NCI-H2171 (cell line): Measurements from ENCODE around the gene AHR.
A peak's percentile ranks its signal among the peaks of the same experiment; 100 is the strongest.

Experiments
- DNase-seq: peaks from one replicate; lab custom pipeline; 2025; lab: John Stamatoyannopoulos, UW

The AHR gene

DNA sequence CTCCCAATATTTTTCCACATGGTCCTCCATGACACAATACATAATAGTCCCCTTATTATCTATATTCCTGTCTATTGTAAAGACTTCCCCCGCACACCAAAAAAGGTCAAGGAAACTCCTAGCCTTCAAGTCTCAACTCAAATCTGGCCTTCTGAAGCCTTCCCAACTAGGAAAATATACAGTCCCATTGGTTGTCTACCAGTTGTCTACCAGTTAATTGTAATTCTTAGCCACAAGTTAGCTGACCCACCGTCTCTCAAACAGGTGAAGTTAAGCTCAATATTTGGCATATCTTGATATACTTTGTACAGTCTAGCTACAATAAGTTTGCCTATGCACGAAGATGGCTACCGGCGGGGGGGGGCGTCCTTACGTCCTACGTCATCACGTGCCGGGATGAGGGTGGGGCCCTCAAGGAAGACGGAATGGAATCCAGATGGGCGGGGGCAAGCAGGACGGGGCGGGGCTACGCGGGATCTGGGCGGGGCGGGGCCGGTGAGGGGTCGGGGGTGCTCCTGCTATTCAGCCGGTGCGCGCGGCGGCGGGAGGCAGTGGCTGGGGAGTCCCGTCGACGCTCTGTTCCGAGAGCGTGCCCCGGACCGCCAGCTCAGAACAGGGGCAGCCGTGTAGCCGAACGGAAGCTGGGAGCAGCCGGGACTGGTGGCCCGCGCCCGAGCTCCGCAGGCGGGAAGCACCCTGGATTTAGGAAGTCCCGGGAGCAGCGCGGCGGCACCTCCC lies at the start of gene AHR:
TSS of gene AHR (plus strand) at position 551 of the 738 bp plus-strand sequence. CDS start 613 bp downstream, outside the sequence.
- peak; percentile 93 for DNase-seq

- no peak for DNase-seq
Observed at GRCh38 chr7:17253885-17254284, 44.6 kb upstream of the AHR start.

GRCh38 chr7:17255926-17256325 lies 42.5 kb upstream of the AHR start:
- DNase-seq, result no peak

DNA sequence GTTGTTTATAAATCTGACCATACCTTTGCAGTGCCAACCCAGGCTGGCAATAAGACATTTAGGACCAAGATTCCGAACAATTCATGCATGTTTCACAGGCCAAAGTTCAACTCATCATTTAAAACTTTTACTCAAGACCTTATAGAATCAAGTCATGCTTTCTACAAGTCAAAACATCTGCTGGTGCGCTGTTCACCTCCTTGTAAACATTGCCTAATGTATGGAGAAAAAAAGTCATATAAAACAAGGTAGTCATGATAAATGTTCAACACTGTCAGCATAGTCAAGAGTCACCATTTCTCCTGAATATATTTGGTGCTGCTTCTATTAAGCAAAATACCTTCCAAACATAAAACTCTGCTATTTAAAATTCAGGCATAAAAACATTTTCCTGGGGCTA lies 42.1 kb upstream of the AHR start:
- DNase-seq, result no peak

- no peak for DNase-seq
Observed at GRCh38 chr7:17266565-17266964, 31.9 kb upstream of the AHR start.

DNA sequence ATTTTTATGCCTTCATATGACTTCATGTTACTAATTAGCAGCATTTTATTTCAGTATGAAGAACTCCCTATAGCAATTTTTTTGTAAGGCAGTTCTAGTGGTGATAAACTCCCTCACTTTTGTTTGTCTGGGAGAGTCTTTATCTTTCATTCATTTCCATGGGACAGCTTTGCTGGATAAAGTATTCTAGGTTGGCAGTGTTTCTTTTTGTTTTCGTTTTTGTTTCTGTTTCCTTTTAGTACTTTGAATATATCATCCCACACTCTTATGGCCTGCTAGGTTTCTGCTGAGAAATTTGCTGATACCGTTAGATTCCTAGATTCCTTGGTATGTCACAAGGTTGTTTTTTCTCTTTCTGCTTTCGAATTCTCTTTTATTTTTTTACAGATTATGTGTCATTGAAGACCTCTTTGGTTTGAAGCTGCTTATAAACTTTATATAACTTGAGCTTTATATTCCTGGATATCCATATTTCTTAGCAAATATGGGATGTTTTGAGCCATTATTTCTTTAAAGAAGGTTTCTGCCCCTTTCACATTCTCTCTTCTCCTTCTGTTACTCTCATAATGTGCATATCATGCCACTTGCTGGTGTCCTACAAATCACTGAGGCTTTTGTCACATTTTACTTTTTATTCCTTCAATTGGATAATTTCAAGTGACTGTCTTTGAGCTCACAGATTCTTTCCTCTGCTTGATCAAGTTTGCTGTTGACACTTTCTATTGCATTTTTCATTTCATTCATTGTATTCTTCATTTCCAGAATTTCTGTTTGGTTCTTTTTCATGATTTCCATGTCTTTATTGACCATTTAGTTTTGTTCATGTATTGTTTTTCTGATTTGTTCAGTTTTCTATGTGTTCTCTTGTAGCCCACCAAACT lies 28.9 kb upstream of the AHR start:
- DNase-seq, result no peak

DNA sequence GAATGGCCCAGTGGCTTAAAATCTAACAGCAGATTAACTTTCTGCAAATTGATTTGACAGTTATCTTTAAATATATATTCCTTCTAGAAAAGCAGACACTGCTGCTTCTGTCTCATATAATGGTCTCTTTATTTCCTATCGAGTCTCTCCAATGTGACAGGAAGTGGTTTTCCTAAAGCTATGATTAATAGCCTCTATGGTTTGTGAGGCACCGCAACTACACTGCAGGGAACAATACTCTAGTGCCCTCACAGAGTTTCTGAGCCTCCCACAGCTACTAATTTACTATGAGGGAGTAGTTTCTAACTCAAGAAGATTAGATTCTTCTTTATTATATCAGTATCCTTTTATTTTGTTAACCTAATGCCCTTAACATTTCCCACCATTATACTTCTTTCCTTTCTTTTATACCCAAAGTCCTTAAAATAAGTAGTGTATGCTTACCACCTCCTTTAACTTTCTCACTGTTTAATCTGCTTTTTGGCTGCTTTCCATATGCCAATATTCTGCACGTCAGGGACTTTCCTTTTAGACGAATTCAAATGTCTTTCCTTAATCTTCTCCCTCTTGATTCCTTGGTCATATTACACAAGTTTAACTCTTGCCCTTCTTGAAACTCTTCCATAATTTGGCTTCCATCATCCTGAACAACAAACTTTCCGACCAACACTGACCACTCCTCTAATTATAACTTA lies 23.8 kb upstream of the AHR start:
- DNase-seq, result no peak

- DNase-seq, result no peak
Observed at GRCh38 chr7:17275749-17276671, 22.4 kb upstream of the AHR start.

- DNase-seq, result no peak
Observed at GRCh38 chr7:17279061-17279460, 19.4 kb upstream of the AHR start.

DNA sequence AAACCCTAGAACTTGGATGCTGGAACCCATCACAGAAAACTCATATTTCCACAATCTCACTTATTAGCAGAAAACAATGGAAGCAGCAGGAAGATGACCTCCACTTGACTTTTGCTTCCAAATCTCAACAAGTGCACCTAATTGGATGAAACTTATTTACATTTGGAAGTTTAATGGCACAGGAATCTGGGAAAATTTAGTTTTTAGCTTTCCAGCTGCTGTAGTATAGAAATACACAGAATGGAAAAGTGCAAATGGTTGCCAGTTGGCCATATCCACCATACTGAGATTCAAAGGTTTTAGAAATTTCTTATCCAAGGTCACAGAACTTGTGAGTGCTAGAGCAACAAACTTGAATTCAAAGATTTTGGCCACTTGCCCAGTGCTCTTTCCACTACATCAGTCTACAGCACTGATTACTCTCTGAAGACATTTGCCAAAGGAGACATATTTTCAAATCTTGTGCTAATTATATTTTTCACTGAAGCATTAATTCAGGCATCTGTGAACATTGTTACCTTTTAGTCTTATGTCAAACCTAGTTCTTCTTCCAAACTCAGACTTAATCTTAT lies 9.3 kb upstream of the AHR start:
- no peak for DNase-seq

GRCh38 chr7:17292843-17293242 lies 5.6 kb upstream of the AHR start:
- no peak for DNase-seq

DNA sequence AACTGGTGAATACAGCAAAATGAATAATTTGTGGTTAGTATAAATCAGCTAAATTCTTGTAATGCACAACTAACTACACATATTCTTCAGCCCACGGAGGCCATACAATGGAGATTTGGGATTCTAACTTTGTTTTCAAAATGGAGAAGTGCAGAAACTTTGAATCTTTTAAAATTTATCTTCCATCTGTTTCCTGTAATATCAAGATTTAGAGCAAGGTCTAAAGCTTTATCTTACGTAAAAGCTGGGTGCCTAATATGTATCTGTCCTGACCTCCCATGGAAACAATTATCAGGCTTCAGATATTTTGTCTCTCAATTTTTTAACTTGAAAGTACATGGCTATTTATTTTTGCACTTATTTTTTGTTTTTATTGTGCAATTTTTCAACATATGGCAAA lies 5.0 kb upstream of the AHR start:
- DNase-seq, result no peak

DNA sequence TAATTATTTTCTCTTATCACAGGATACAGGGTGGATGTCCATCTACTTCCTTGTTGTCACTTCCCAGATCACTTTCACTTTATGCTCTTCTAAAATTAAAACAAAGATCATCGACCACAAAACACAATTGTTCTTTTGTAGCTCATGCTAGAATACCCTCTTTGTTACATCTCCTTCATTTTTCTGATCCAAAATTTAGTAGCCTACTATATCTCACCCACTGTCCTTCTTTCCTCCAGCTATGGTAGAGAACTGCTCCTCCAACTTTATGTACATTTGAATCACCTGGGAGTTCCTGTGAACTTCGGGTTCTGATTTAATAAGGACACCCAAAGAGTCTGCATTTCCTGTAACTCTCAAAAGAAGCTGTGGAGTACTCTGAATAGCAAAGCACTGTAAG lies 1.2 kb upstream of the AHR start:
- no peak for DNase-seq

GRCh38 chr7:17298840-17299482 lies 509 bp downstream of the AHR start:
- peak; percentile 37 for DNase-seq

DNA sequence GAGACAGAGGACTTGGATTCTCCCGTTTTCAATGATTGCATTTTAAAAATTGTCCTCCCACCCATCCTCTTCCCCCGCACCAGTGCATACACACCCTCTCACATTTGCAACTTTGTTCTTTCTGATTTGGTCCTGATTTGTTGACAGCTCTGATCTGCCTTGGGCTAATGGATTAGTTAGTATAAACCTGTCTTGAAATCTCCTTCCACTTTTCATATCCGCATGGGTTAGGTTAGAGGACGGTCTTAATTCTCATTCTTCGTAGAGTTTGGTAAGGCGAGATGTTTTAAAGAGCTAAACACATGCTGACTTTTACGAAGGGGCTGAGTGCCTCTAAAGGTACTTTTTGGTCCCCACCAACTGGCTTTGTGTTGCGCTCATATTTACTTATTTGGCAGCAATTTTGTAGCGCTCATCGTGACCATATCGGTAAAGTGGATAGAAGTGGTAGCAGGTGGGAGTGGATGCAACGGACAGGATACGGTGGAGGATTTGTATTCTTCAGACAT lies 1.1 kb downstream of the AHR start:
- no peak for DNase-seq

DNA sequence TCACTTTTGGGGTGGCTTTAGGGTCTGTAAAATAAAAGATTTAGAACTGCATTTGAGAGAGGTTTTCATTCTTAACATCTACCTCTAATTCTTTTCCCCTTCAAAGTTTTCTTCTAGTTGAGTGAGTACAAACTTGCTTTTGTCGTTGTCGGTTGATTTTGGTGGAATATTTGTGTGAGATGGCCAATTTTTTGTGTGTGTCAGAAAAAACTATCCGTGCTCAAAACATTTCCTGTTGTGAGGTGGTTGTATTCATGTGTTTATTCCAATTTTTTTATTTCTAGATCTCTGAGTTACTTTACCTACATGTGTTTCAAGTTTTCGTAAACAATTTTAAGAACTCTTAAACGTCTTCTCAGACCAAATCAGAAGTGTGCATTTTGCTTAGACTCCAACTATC lies 1.6 kb downstream of the AHR start:
- DNase-seq, result no peak

GRCh38 chr7:17300437-17300836 lies 2.0 kb downstream of the AHR start:
- DNase-seq, result no peak

DNA sequence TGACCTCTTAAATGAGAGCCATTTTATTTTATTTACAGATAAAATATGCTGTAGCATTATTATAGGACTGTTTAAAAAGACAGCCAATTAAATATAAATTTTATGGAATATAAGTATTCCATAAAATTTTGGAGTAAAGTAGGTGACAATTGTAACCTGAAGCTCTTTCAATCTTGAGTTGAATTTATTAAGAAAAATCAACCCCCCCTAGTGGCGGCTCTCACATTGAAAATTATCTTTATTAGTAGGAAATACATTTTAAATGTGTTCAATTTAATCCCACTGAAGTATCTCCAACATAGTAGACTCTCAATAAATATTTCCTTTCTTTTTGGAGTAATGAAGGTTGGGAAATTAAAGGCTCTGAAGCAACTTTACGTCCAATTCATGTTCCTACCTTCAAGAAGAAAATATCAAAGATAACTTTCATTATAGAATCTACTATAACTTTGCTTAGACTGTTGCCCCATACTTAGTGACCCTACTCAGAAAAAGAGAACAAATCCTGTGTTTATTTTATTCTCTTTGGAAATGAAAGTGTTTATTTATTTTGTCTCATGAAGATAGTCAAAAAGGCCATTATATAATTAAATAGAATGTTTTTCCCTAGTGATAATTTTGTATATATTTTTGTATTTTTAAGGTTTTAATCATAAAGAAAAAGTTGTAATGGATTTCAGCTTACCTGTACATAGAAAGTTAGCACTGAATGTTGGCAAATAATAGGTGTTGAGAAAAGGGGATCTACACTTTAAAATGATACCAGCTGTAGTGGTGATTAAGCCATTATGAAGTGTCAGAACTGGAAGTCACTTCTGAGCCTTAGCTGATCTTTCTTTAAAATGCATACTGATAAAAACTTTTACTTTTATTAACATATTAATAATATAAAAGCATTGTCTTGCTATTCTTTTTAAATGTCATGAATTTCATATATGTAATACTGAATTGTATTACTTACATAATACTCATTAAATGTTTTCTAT lies 3.3 kb downstream of the AHR start:
- DNase-seq, result peak; percentile 32

DNA sequence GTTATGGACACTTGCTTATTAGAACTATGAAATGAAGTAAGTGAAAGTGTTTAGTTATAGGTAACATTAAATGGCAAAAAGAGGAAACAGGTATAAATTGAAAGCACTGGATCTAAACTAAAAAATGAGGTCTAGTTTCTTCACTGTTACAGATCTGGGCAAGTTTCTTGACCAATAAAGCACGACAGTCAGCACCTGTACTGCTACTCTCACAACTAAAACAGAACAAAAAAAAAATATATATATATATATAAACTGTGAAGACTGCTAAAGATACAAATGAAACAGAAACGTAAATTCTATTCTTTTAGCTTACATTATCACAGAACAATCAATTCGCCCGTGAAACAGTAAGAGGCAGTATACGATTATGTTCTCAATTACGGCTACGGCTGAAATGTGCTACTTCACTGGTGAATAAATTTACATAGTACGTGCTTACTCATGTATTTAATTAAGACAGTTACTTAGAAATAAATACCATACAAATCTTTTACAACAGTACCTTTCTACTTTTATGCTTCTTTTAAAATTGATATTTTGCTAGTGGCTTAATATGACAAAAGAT lies 4.2 kb downstream of the AHR start:
- DNase-seq, result no peak
